Measurements from ENCODE around the gene POU4F3. TPM values are rescaled to one million over a fixed set of nuclear protein-coding genes. Genes with fewer than 3 reads are reported as not detected.
"Not testable (repeated sequence)": the region's sequence is repeated elsewhere in the genome, so short reads cannot be mapped to it uniquely, and the experiment has no call there.

POU4F3 gene
- total RNA-seq, 1 experiment from 2014 or later, result 0.15 TPM

GRCh38 chr5:146296245-146296644 lies 42.4 kb upstream of the POU4F3 start:
- no peak for DNase-seq (ENCODE audit: low read depth, low spot score)
- Histone ChIP-seq H3K27ac (ENCODE audit: low read depth, low read length) (no peak overlapping the region), H4K20me1 (ENCODE audit: insufficient read depth) (no peaks in the 10 kb centered on the region), H2AFZ (ENCODE audit: low read depth, low read length, poor library complexity, severe bottlenecking) (no peak overlapping the region), H3K27me3 (ENCODE audit: insufficient read depth, low read length) (no peaks in the 10 kb centered on the region), H3K9me2 (ENCODE audit: insufficient read depth) (no peaks in the 10 kb centered on the region), H3K9ac (ENCODE audit: low read length) (no peak overlapping the region), H3K4me2 (ENCODE audit: low read length) (no peak overlapping the region), H3K79me2 (ENCODE audit: insufficient read depth, low read length) (no peaks in the 10 kb centered on the region), H3K4me1 (ENCODE audit: control insufficient read depth in 1 of 2, insufficient read depth in 2 of 2, low read length in 2 of 2) (peaks cover 1 to 2% of the 10 kb centered on the region in 2 experiments; a peak in 2 of 4 replicates), H3K9me3 (ENCODE audit: control insufficient read depth in 1 of 2, insufficient read depth in 1 of 2, low read depth in 1 of 2, low read length in 2 of 2) (no peaks in the 10 kb centered on the region), H3K36me3 (ENCODE audit: control insufficient read depth in 1 of 2, insufficient read depth in 2 of 2, low read length in 2 of 2) (no peaks in the 10 kb centered on the region), H3K4me3 (replicated peaks in 1 of 2; ENCODE audit: low read depth in 1 of 2, low read length in 2 of 2) (no peak overlapping the region)
- ATAC-seq, result no peak
- BruUV-seq (replicated peaks), result no TSS peak
- TF ChIP-seq FOSL1 (IDR thresholded peaks at IDR 0.05; ENCODE audit: low read depth), result no peak
- no peak for TF ChIP-seq ZNF274 (IDR thresholded peaks at IDR 0.05; ENCODE audit: low read depth, low read length)
- no peak for TF ChIP-seq YY1 (IDR thresholded peaks at IDR 0.05; ENCODE audit: extremely low read depth, insufficient replicate concordance, low read depth, low read length)
- POLR2A ChIA-PET, result no interaction called here
- RAD21 ChIA-PET (ENCODE audit: low non-redundant PET in 1 of 2, low total read pairs in 2 of 2, uncharacterized antibody in 2 of 2, unreplicated experiment in 2 of 2), result no interaction called here
- intact Hi-C loops (cut with micrococcal nuclease), result no loop called here
- CTCF ChIA-PET, result no interaction called here

- H3K27me3 ChIP-seq (ENCODE audit: insufficient read depth, low read length); RAD21 ChIA-PET (ENCODE audit: low non-redundant PET in 1 of 2, low total read pairs in 2 of 2, uncharacterized antibody in 2 of 2, unreplicated experiment in 2 of 2); H3K4me2 ChIP-seq (ENCODE audit: low read length); H4K20me1 ChIP-seq (ENCODE audit: insufficient read depth); POLR2A ChIA-PET; H3K36me3 ChIP-seq (ENCODE audit: control insufficient read depth in 1 of 2, insufficient read depth in 2 of 2, low read length in 2 of 2); H3K9ac ChIP-seq (ENCODE audit: low read length); ATAC-seq; H3K79me2 ChIP-seq (ENCODE audit: insufficient read depth, low read length); H3K9me2 ChIP-seq (ENCODE audit: insufficient read depth); H3K9me3 ChIP-seq (ENCODE audit: control insufficient read depth in 1 of 2, insufficient read depth in 1 of 2, low read depth in 1 of 2, low read length in 2 of 2); DNase-seq (ENCODE audit: low read depth, low spot score); BruUV-seq (replicated peaks); intact Hi-C loops (cut with micrococcal nuclease); H3K4me1 ChIP-seq (ENCODE audit: control insufficient read depth in 1 of 2, insufficient read depth in 2 of 2, low read length in 2 of 2); H2AFZ ChIP-seq (ENCODE audit: low read depth, low read length, poor library complexity, severe bottlenecking); H3K4me3 ChIP-seq (replicated peaks in 1 of 2; ENCODE audit: low read depth in 1 of 2, low read length in 2 of 2); H3K27ac ChIP-seq (ENCODE audit: low read depth, low read length): not testable (repeated sequence)
- CTCF ChIA-PET, result interaction anchor here (0.9 kb wide), 1 partner anchor 9 kb away, joined by 3 read pairs; no protein-coding TSS in a partner anchor
Observed at GRCh38 chr5:146298920-146299319, 39.7 kb upstream of the POU4F3 start.
